HG03135 (cell line): ENCODE data around the gene EGFL8.
"Not testable (repeated sequence)": the region's sequence is repeated elsewhere in the genome, so short reads cannot be mapped to it uniquely, and the experiment has no call there.

Source experiments
- ATAC-seq: cut with Tn5 transposase; IDR thresholded peaks from one replicate; pipeline ENCODE4 v1.9.1; 2021; ENCODE audit warnings: mild to moderate bottlenecking, moderate library complexity; ENCODE audit not compliant: unreplicated experiment

The EGFL8 gene

GRCh38 chr6:32182555-32182981, 18.2 kb downstream of the EGFL8 start:
- ATAC-seq: no peak

- no peak for ATAC-seq
Observed at GRCh38 chr6:32183030-32183429, 18.6 kb downstream of the EGFL8 start.

- ATAC-seq: no peak
Observed at GRCh38 chr6:32183483-32184083, 19.2 kb downstream of the EGFL8 start.

GRCh38 chr6:32184084-32184640, 19.8 kb downstream of the EGFL8 start, which contains the start of gene AGER:
TSS of gene AGER (minus strand) at chr6:32184253. CDS start at chr6:32184222, 31 bp downstream.
- ATAC-seq: no peak

DNA sequence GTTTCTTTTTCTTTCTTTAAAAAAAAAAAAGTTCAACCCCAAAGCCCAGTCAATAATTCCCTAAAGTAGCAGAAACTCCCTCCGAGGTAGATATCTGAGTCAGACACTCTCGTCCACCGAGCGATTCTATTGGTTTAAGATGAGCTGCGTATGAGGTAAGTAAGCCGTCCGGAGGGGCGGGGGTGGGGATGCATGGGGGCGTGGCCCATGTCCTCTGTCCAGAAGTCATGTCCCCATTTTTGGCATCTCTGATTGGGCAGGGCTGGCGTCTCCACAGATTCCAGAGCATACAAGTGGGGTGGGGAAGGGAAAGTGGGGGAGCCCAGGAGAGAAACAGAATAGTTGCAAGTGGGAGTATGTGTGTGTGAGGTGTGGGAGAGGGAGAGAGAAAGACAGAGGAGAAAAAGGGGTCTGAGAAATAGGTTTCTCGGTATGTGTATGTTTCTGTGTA, 21.3 kb downstream of the EGFL8 start:
- not testable (repeated sequence) for ATAC-seq

DNA sequence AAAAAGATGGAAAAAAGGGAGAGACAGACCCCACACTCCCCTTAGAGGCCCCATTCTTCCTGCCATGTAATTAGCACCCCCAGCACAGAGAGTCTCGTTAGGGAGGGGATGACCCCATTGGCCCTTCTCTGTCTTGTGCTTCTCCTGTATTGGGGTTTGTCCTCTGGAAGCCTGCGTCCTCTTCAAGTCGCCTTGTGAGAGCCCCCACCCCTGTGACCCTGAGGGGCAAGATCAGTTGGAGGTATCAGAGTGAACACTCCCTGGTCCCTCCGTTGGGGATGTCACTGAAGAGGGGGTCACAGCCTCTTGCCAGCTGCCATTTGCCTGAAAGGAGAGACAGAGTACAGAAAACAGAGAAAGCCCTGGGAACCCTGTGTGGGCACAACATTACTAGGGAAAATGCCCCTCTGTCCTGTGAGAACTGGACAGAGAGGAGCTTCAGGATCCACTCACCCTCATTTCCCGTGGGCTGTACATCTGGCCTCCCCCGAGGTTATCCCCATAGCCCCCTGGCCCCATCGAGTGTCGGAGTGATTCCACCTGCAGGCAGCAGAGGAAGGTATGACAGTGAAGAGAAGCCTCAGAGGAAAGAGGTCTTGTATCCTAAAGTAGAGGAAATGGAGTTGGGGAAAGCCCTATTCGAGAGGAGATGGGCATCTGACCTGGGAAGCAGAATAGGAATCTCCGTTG, 21.9 kb downstream of the EGFL8 start:
- not testable (repeated sequence) for ATAC-seq

DNA sequence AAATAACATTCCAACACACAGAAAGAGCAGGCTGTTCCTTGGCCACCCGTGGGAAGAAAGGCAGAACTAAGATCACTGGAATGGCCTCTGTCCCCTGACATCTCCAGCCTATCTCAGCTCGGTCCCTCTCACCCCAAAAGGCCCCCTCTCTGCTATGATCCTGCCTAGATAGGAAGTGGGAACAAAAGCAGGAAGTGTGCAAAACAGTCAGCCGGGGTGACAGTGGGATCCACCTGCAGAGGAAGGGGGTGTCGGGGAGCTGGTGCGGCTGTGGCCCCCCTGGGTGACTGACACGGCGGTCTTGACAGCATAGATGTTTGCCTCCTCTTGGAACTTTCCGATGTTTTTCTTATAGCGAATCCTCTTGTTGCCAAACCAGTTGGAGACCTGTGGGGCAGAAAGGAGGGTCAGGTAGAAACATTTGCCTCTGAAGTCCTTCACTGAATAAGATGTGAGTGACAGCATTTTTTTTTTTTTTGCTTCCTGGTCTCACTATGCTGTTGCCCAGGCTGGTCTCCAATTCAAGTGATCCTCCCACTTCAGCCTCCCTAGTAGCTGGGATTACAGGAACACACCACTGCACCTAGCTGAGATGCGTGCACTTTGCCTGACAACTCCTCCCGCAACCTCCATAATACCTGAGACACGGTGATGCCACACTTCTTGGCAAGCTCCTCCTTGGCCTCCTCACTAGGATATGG, 22.8 kb downstream of the EGFL8 start:
- no peak for ATAC-seq

DNA sequence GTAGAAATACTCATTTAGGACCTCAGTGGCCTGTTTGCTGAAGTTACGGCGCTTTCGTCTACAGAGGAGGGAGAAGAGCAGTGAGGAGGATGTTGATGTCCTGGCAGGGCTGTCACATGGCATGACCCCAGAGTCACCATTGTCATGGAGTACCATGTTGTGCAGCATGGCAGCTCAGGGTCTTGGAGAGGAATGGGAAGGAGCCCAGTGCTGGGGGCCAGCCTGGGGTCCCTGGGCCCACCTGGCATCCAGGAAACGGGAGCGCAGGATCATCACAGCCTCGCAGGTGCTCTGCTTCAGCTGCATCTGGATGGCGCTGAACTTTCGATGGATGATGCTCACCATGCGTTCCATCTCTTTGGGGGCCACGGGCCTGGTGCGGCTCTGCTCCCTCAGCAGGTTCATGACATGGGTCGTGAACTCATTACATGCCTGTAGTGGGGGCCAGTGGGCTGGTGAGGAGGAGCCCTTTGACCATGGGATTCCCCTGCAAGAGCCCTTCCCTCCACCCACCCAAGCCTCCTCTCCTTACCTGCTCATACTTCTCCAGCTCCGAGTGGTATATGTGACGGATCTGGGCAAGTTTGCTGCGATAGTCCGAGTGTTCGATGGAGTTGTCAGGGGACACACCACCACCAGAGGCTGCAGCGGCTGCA, 23.5 kb downstream of the EGFL8 start:
- not testable (repeated sequence) for ATAC-seq

DNA sequence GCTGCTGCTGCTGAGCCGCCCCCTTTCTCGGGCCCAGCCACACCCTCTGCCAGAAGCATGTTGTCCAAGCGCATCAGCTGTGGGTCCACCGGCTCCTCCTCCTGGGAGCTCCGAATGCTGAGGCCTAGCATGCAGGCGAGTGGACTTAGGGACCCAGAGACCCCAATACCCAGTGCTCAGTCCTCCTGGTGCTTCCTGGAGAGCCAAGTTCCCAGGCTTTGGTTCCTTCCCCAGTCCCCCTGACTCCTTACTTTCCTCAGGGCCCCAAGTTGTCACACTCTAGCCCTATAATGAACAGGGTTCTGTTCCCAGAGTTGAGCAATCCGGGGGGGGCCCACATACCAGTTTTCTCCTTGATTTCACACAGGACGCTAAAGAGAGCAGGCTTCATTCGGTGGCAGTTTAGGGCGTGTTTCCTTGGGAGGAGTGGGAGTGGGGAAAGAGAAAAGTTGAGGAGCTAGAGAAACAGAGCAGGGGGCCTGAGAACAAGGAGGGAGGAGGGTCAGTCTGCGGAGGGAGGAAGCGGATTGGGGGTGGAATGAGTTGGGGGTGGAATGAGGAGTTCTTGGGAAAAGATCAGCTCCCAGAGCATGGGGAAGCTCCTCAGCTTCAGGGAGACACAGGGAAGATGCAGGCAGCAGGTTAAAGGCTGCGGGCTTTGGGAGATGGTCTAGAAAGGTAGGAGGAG, 24.1 kb downstream of the EGFL8 start:
- no peak for ATAC-seq

- no peak for ATAC-seq
Observed at GRCh38 chr6:32189069-32189741, 24.8 kb downstream of the EGFL8 start.

- ATAC-seq: no peak
Observed at GRCh38 chr6:32189742-32190053, 25.3 kb downstream of the EGFL8 start.

GRCh38 chr6:32190054-32190851, 25.9 kb downstream of the EGFL8 start, which contains the start of gene PBX2:
TSS of gene PBX2 (minus strand) at chr6:32190202. CDS start at chr6:32189915, 287 bp downstream.
- ATAC-seq: peak; percentile 51

GRCh38 chr6:32190911-32191677, 26.7 kb downstream of the EGFL8 start:
- no peak for ATAC-seq

DNA sequence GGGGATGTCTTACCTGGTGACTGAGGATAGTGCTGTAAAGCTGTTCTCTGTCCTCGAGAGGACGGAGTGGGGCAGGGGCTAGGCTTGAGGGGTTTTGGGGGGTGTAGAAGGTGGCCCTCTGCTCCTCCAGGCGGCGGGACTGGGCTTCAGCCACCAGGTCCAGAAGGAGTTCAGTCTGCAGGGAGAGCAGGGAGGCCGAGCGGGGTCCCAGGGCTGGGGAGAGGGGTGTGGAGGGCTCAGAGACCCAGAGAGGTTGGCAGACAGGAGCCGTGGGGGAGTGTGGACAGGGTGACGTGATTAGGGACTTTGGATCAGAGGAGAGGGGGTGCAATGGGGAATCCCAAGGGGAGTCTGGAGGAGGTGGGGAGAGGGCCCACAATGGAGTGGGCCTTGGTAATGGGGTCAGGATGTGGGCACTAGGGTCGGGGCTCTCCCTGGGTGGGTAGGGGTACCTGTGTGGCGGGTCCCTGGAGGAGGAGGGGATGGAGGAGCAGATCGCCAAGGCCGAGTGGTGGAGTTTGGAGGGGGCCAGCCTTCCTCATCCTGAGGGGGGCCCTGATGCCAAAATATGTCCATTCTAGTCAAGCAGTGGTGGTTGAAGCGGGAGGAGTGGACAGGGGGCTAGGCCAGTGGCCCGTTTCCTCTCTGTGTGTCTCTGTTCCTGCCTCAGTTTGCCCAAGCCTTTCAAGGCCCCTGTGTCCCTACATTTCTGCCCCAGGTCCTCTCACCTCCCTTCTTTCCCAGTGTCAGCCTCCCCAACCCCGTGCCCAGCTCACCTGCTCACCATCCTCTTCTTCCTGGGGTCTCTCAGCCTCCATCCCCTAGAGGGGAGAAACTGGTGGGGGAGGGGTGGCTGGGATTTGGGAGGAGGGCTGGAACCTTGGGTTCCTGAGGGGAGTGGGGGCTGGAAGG, 27.6 kb downstream of the EGFL8 start:
- ATAC-seq: no peak

GRCh38 chr6:32192608-32193039, 28.2 kb downstream of the EGFL8 start, which contains the start of gene GPSM3:
TSS of gene GPSM3 (minus strand) at chr6:32192643. CDS start at chr6:32192513, 130 bp downstream.
- no peak for ATAC-seq

DNA sequence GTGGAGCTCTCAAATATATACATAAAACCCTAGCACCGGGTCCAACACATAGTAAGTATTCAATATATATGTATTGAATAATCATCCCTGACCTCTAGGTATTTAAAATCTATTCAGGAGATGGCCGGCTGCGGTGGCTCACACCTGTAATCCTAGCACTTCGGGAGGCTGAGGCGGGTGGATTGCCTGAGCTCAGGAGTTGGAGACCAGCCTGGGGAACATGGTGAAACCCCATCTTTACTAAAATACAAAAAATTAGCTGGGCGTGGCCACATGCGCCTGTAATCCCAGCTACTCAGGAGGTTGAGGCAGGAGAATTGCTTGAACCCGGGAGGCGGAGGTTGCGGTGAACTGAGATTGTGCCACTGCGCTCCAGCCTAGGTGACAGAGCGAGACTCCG, 28.7 kb downstream of the EGFL8 start:
- ATAC-seq: not testable (repeated sequence)

DNA sequence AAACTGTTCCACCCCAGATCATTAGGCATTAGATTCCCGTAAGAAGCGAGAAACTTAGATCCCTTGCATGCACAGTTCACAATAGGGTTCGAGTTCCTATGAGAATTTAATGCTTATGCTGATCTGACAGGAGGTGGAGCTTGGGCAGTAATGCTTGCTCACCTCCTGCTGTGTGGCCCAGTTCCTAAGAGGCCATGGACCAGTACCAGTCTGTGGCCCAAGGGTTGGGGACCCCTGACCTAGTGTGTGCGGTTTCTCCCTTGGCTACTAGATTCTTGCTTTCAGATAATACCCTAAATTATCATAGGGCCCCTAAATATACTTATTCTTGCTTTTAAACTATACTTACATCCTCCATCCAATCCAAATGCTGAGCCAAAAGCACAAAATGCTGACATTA, 30.0 kb downstream of the EGFL8 start:
- no peak for ATAC-seq
